Stimulated activated CD8-positive, alpha-beta memory T cell treated with anti-CD3 and anti-CD28 coated beads, Interleukin-12 subunit alpha, Interleukin-12 subunit beta, amount 100 ng/mL, for 24 hours (primary cell): ENCODE measurements around the gene GABRG3.
"Not testable (repeated sequence)": the region's sequence is repeated elsewhere in the genome, so short reads cannot be mapped to it uniquely, and the experiment has no call there.

Experiments
- DNase-seq: peaks from one replicate; pipeline ENCODE4 v3.0.0-alpha.2; 2020; ENCODE audit errors: extremely low read depth

GABRG3 gene

GRCh38 chr15:27327467-27328025 is 356.6 kb downstream of the GABRG3 start:
- no peak for DNase-seq

- no peak for DNase-seq
Measured at GRCh38 chr15:27328186-27328585, 357.2 kb downstream of the GABRG3 start.

DNA sequence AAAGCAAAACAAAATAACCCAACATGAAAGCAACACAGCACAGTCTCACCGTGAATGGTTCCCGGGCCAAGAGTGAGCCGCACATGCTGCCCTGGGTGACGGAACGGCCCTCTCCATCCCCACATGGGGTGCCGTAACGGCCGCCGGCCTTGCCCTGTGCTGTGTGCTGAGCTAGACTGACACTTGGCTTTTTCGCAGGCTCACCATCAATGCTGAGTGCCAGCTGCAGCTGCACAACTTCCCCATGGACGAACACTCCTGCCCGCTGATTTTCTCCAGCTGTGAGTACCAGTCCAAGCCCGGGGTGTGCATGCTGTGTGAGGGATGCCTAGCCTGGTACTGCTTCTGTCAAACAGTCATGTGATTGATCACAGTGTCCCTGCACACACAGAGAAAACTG is 357.6 kb downstream of the GABRG3 start:
- DNase-seq = no peak

DNA sequence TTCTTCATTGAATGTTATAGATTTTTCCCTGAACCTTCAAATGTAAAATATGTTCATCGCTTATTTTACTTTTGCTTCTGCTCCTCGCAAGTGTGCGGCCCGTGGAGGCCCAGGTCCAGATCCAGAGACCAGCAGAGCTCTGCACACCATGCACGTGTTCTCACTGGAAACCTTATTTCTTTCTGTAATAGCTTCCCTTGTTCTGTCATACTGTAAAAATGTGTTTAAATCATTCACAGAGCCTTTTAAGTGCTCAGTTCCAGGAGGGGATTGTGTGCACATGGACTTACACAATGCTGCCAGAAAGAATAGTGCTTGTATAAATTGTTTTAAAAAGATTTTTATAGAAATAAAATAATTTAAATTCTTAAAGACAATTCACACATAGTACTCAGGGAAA is 359.3 kb downstream of the GABRG3 start:
- DNase-seq = no peak

GRCh38 chr15:27336676-27337075 is 365.7 kb downstream of the GABRG3 start:
- DNase-seq = no peak

DNA sequence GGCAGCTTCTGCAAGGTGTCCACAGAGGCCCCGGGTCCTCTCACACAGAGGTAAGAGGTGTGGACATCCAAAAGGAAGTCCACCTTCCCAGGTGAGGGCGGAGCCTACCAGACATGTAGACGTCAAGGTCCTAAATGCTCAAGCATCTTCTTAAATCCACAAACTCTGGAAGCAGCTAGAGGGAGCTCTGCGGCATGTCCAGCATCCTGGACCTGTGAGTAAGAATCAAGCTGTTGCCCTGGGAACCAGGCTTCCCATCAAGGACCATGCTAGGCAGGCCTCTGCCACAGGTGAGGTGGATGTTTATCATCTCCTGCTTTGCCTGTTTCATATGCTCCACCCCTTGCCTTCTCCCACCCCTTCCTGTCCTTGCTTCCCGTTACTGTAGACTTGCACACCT is 368.2 kb downstream of the GABRG3 start:
- DNase-seq = no peak

DNA sequence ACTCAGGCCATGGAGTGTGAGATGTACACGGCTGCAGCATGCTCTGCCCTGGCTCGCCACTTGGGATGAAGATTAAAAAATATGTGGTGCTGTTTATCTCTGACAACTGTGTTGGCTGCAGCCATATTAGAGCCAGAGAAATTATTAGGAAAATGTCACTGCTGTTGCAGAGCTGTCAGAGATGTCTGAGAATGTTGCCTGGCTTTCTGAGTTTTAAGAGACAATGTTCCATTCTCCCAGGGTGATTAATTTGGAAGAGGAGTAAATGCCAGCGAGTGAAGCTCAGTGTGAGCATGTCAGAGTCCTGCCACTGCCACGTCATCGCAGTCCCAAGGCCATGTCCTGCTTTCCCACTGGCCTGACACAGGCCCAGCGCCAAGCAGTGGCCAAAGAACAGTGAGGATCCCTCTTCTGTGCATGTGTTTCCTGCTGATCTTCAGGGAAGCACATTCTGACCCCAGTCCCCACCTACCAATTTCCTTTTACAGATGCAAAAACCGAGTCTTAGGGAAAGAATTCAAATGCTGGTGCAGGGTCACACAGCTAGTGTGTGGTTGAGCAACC is 370.9 kb downstream of the GABRG3 start:
- no peak for DNase-seq

GRCh38 chr15:27342991-27343390 is 372.0 kb downstream of the GABRG3 start:
- no peak for DNase-seq

DNA sequence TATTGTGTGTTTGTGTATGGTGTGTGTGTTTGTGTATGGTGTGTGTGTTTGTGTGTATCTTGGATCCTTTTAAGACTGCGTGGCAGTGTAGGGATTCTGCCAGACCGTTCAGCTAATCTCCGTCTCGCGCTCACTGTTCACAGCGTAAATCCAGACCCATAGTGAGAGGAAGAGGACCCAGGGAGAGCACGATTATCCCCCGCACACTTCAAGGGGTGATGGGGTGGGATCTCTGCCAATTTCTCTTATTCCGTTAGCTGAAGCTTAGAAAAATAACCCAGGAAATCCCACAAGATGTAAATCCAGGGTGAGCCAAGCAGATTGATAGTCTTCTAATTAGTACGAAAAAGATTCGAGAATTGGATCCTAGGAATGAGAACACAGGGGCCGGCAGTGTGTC is 381.2 kb downstream of the GABRG3 start:
- DNase-seq = no peak

GRCh38 chr15:27353856-27354255 is 382.9 kb downstream of the GABRG3 start:
- no peak for DNase-seq

GRCh38 chr15:27358751-27359434 is 387.9 kb downstream of the GABRG3 start:
- no peak for DNase-seq

GRCh38 chr15:27359586-27359985 is 388.6 kb downstream of the GABRG3 start:
- DNase-seq = no peak

- DNase-seq = no peak
Measured at GRCh38 chr15:27360316-27360715, 389.3 kb downstream of the GABRG3 start.

DNA sequence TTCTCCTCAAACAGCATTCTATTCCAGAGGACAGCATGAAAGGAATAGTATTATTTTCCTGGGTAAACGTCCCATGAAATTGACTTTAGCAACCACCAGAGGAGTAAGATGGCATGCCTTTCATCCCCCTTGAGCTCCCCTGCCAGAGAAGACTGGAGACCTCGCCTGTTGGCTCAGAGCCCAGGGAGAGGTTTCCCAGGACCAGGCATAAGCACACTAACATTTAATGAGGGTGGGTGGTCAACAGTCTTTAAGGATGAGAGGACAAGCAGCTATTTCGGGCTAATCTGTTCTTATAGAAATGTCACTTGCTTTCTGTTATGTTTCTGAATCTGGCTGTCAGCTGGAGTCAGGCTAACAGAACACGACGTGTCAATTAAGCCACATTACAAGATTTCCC is 390.5 kb downstream of the GABRG3 start:
- no peak for DNase-seq

GRCh38 chr15:27365456-27365855 is 394.5 kb downstream of the GABRG3 start:
- no peak for DNase-seq

DNA sequence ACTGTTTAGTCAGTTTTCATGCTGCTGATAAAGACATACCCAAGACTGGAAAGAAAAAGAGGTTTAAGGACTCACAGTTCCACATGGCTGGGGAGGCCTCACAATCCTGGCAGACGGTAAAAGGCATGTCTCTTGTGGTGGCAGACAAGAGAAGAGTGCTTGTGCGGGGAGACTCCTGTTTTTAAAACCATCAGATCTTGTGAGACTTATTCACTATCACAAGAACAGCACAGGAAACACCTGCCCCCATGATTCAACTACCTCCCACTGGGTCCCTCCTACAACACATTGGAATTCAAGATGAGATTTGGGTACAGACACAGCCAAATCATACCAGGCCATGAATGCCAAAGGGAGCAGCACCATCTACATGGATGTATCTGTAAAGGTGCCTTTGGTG is 406.4 kb downstream of the GABRG3 start:
- not testable (repeated sequence) for DNase-seq

DNA sequence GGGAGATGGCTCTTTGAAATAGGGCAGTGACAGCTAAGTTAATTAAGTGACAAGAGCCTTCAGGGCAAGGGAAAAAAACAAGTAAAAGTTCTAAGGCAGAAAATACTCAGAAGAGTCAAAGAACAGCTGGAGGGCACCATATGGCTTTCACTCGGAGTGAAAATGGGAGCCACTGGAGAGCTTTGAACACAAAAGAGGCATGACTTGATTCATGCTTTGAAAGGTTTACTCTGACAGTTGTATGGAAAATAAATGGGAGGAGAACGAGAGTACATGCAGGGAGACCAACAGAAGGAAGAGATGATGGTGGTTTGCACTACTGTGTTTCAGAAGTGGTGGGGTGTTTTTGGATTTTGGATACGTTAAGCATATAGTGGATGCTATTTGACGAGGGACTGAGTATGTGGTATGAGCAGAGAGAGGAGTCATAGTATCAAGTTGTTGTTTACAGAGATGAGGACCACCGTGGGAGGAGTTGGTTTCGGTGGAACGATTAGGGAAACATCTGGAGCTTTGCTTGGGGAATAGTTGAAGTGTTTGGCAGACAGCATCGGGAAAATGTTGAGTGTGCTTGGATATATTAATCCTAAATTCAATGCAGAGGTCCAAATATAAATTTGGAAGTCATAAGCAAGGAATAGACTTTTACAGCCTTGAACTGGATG is 411.5 kb downstream of the GABRG3 start:
- DNase-seq = no peak

- DNase-seq = no peak
Measured at GRCh38 chr15:27383726-27384125, 412.7 kb downstream of the GABRG3 start.

DNA sequence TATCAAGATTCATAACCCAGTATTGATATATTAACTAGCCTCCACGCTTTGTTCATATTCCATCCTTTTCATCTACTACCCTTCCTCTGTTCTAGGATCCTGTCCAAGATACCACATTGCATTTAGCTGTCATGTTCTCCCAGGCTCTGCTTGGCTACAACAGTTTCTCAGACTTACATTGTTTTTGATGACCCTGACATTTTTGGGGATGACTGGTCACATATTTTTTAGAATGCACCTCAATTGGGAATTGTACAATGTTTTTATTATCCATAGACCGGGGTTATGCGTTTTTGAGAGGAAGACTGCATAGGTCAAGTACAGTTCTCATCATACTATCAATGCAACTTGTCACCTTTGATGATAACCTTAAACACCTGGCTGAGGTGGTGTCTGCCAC is 421.2 kb downstream of the GABRG3 start:
- DNase-seq = no peak

GRCh38 chr15:27396521-27396920 is 425.5 kb downstream of the GABRG3 start:
- no peak for DNase-seq

DNA sequence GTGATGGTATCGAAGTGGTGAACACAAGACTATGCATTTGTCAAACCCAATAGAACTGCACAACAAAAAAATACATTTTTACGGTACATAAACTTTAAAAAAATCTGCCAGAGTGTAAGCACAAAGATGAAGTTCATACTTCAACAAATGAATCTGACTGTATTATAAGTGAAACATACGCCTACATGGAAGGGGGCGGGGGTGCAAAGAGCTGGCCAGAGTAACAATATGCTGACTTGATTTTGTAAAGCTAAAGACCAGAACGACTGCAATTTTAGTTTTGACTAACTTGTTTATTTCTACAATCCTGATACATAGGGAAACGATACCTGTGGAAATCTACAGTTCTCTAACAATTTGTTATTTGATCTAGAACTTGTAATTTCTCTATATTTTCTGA is 426.0 kb downstream of the GABRG3 start:
- no peak for DNase-seq

GRCh38 chr15:27398631-27399161 is 427.7 kb downstream of the GABRG3 start:
- DNase-seq = no peak

- DNase-seq = no peak
Measured at GRCh38 chr15:27399241-27399640, 428.3 kb downstream of the GABRG3 start.
